OCI-LY7 (cell line): ENCODE results near the gene ACER3. TPM values are rescaled to one million over a fixed set of nuclear protein-coding genes. Genes with fewer than 3 reads are reported as not detected.

Source experiments
- BruUV-seq: library from RNA; stranded (reverse); fragments of 400-500 nt; replicated peaks from 2 replicates; lab custom pipeline; 2021; lab: Mats Ljungman, UMichigan
- CTCF ChIA-PET: fragments of 300-600 bp; sonication (Branson Sonifier 250); formaldehyde crosslinking; loops from one replicate; lab custom pipeline; 2022; ENCODE audit warnings: antibody characterized with exemption; ENCODE audit not compliant: unreplicated experiment; lab: Charles Lee
- POLR2A ChIA-PET: fragments of 300-600 bp; sonication (Branson Sonifier 250); formaldehyde crosslinking; loops from one replicate; lab custom pipeline; 2022; ENCODE audit warnings: antibody characterized with exemption; lab: Charles Lee
- DNase-seq: peaks from one replicate; pipeline ENCODE4 v3.0.0-alpha.2; 2015; ENCODE audit warnings: low spot score
- H2AFZ ChIP-seq: fragments of 200-600 bp; sonication (generic), shearing (Covaris generic); 2 replicates; pipeline ENCODE4 v1.6.1; 2014; ENCODE audit warnings: mild to moderate bottlenecking, antibody characterized with exemption, low read length, moderate library complexity
- H3K27ac ChIP-seq: fragments of 200-600 bp; sonication (generic); 2 replicates; pipeline ENCODE4 v1.5.1; 2014; ENCODE audit warnings: mixed run types, low read depth, mild to moderate bottlenecking, moderate library complexity, low read length, inconsistent platforms; ENCODE audit not compliant: poor library complexity, severe bottlenecking
- H3K36me3 ChIP-seq: fragments of 200-600 bp; sonication (generic); 2 replicates; pipeline ENCODE4 v1.6.1; 2014; ENCODE audit warnings: mild to moderate bottlenecking, antibody characterized with exemption, low read length, moderate library complexity, mixed read lengths; ENCODE audit not compliant: insufficient read depth
- H3K4me1 ChIP-seq: fragments of 200-600 bp; sonication (generic); 2 replicates; pipeline ENCODE4 v1.5.1; 2014; ENCODE audit warnings: mild to moderate bottlenecking, low read length; ENCODE audit not compliant: insufficient read depth, poor library complexity, severe bottlenecking
- H3K4me2 ChIP-seq: fragments of 200-600 bp; sonication (generic); 2 replicates; pipeline ENCODE4 v1.6.1; 2014; ENCODE audit warnings: mild to moderate bottlenecking, low read length
- H3K4me3 ChIP-seq: fragments of 200-600 bp; sonication (generic); 2 replicates; pipeline ENCODE4 v1.5.1; 2014; ENCODE audit warnings: mild to moderate bottlenecking, low read depth, low read length; ENCODE audit not compliant: poor library complexity, severe bottlenecking
- H3K79me2 ChIP-seq: fragments of 200-600 bp; sonication (generic); 2 replicates; pipeline ENCODE4 v1.6.1; 2016; ENCODE audit warnings: low read depth, mild to moderate bottlenecking, low read length, moderate library complexity, mixed read lengths; ENCODE audit not compliant: insufficient read depth
- H3K9me2 ChIP-seq: fragments of 200-600 bp; sonication (generic); 2 replicates; pipeline ENCODE4 v1.6.1; 2016; ENCODE audit warnings: mild to moderate bottlenecking, low read length, mixed read lengths; ENCODE audit not compliant: insufficient read depth
- H3K9me3 ChIP-seq: fragments of 200-600 bp; sonication (generic); 2 replicates; pipeline ENCODE4 v1.6.1; 2014; ENCODE audit warnings: mild to moderate bottlenecking, mixed run types, low read length, mixed read lengths
- H4K20me1 ChIP-seq: fragments of 200-600 bp; sonication (generic); 2 replicates; pipeline ENCODE4 v1.6.1; 2014; ENCODE audit warnings: mild to moderate bottlenecking, antibody characterized with exemption, low read length, moderate library complexity, mixed read lengths; ENCODE audit not compliant: insufficient read depth
- EZH2phosphoT487 ChIP-seq: fragments of 200-600 bp; sonication (generic); IDR thresholded peaks from 2 replicates; pipeline ENCODE4 v1.6.1; 2018; ENCODE audit warnings: low read depth, borderline replicate concordance, mild to moderate bottlenecking, mixed run types, antibody characterized with exemption, low read length, moderate library complexity, mixed read lengths
- intact Hi-C: fragments of 100-400 bp; cut with micrococcal nuclease; formaldehyde crosslinking; loops from one replicate; pipeline ENCODE4 v1.10.0; 2022; ENCODE audit not compliant: unreplicated experiment
- total RNA-seq, 2 experiments: library from RNA; depleted of rRNA in 1 of 2; stranded (reverse); fragments of >200 nt in 1 of 2; shearing (Covaris generic) in 1 of 2; gene quantifications; 2 replicates each; pipeline ENCODE4 v1.2.3, GENCODE V29; 2014 to 2022
- TF ChIP-seq, protein P1 (sequence below): fragments of 200-600 bp; sonication (generic); conservative IDR thresholded peaks from 2 replicates; pipeline ENCODE4 v1.5.1; 2014; ENCODE audit warnings: mild to moderate bottlenecking, antibody characterized with exemption, low read length, moderate library complexity, mixed read lengths

Gene ACER3
- total RNA-seq, 2 experiments from 2014 or later, result 3.0 to 12.2 TPM

DNA sequence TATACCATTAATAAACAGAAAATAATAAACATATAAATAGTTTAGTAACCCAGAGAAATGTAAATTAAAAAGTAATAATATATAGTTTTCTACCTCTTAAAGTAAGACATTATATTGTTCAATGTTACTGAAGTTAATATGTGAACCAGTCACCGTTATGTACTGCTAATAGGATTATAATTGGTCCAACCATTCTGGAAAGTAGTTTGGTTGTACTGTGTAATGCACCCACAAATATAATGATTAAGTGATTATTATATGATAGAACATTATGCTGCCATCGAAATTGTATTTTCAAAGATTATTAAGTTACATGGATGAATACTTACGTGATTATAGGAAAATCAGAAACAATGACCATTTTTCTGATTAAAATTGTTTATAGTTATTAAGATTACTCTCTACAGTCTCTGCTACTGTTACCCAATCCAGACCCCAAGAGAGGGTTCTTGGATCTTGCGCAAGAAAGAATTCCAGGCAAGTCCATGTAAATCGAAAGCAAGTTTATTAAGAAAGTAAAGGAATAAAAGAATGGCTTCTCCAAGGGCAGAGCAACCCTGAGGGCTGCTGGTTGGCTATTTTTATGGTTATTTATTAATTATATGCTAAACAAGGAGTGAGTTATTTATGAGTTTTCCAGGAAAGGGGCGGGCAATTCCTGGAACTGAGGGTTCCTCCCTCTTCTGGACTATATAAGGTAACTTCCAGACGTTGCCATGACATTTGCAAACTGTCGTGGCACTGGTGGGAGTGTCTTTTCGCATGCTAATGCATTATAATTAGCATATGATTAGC is 50.1 kb downstream of the ACER3 start:
- no peaks in the 10 kb centered on the region for H3K9me2 ChIP-seq
- no peaks in the 10 kb centered on the region for H3K36me3 ChIP-seq
- DNase-seq, result no peak
- no peak overlapping the region for H3K4me3 ChIP-seq
- no peaks in the 10 kb centered on the region for H3K4me1 ChIP-seq
- intact Hi-C loops, result no loop called here
- H2AFZ ChIP-seq, result no peak overlapping the region
- ChIA-PET CTCF (no interaction called here), POLR2A (no interaction called here)
- no peak overlapping the region for H3K4me2 ChIP-seq
- no TSS peak for BruUV-seq
- H4K20me1 ChIP-seq, result no peaks in the 10 kb centered on the region
- peaks cover 6% of the 10 kb centered on the region; the same call in 1 of the 2 replicates for H3K9me3 ChIP-seq
- H3K27ac ChIP-seq, result no peak overlapping the region
- TF ChIP-seq, protein P1, sequence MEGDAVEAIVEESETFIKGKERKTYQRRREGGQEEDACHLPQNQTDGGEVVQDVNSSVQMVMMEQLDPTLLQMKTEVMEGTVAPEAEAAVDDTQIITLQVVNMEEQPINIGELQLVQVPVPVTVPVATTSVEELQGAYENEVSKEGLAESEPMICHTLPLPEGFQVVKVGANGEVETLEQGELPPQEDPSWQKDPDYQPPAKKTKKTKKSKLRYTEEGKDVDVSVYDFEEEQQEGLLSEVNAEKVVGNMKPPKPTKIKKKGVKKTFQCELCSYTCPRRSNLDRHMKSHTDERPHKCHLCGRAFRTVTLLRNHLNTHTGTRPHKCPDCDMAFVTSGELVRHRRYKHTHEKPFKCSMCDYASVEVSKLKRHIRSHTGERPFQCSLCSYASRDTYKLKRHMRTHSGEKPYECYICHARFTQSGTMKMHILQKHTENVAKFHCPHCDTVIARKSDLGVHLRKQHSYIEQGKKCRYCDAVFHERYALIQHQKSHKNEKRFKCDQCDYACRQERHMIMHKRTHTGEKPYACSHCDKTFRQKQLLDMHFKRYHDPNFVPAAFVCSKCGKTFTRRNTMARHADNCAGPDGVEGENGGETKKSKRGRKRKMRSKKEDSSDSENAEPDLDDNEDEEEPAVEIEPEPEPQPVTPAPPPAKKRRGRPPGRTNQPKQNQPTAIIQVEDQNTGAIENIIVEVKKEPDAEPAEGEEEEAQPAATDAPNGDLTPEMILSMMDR, result no peak
- no peak for TF ChIP-seq EZH2phosphoT487
- H3K79me2 ChIP-seq, result no peaks in the 10 kb centered on the region

DNA sequence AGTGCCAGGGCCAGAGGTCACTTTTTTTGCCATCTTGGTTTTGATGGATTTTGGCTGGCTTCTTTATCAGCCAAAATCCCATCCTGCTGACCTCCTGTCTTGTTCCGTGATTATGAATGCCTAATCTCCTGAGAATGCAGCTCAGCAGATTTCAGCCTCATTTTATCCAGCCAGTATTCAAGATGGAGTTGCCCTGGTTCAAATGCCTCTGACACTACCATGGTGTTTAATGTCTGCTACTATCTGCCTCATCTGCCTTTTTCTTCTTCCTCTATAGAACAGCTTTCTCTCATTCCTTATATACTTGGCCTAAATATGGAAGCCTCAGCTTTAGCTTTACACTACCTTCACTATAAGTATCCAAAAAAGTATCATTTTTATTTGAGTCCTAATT is 50.7 kb downstream of the ACER3 start:
- H3K9me3 ChIP-seq, result peaks cover under 1% of the 10 kb centered on the region; the same call in 1 of the 2 replicates
- H3K4me3 ChIP-seq, result no peak overlapping the region
- H2AFZ ChIP-seq, result no peak overlapping the region
- no peaks in the 10 kb centered on the region for H3K36me3 ChIP-seq
- H3K4me2 ChIP-seq, result no peak overlapping the region
- H3K9me2 ChIP-seq, result no peaks in the 10 kb centered on the region
- intact Hi-C loops, result no loop called here
- no peak for DNase-seq
- H3K79me2 ChIP-seq, result no peaks in the 10 kb centered on the region
- no peak overlapping the region for H3K27ac ChIP-seq
- no peaks in the 10 kb centered on the region for H4K20me1 ChIP-seq
- TF ChIP-seq, protein P1, result no peak
- TF ChIP-seq EZH2phosphoT487, result no peak
- BruUV-seq, result no TSS peak
- ChIA-PET POLR2A (no interaction called here), CTCF (no interaction called here)
- no peaks in the 10 kb centered on the region for H3K4me1 ChIP-seq

DNA sequence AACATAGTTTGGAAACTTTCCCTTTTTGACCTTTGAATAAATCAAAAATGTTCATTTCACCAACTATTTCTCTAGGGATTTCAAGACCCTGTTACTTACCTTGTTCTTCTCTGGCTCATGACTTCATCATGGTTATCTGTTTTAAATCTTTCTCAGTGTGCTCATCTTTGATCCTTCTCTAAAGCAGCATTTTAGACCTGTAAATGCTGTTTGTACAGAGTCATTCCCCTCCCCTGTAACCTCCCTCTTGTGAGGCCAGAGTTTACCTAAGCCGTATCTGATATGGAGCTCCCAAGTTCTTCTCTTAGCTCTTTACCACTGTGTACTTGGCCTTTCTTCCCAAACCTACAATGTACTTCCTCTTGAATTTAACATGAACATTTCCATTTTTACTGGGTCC is 56.0 kb downstream of the ACER3 start:
- H3K27ac ChIP-seq, result no peak overlapping the region
- no peak overlapping the region for H3K4me2 ChIP-seq
- CTCF ChIA-PET, result no interaction called here
- H3K79me2 ChIP-seq, result no peaks in the 10 kb centered on the region
- no peak overlapping the region for H2AFZ ChIP-seq
- DNase-seq, result no peak
- no TSS peak for BruUV-seq
- intact Hi-C loops, result no loop called here
- no peaks in the 10 kb centered on the region for H4K20me1 ChIP-seq
- no peak for TF ChIP-seq EZH2phosphoT487
- TF ChIP-seq, protein P1, result no peak
- no peaks in the 10 kb centered on the region for H3K4me1 ChIP-seq
- H3K9me2 ChIP-seq, result no peaks in the 10 kb centered on the region
- no peaks in the 10 kb centered on the region for H3K36me3 ChIP-seq
- H3K9me3 ChIP-seq, result no peaks in the 10 kb centered on the region
- POLR2A ChIA-PET, result interaction anchor here (0.6 to 1.1 kb wide), 2 partner anchors 9 to 96 kb away, joined by 3 read pairs; no protein-coding TSS in a partner anchor
- no peak overlapping the region for H3K4me3 ChIP-seq
